Stimulated activated CD8-positive, alpha-beta memory T cell treated with anti-CD3 and anti-CD28 coated beads, Interleukin-2, amount 100 ng/mL, for 48 hours (primary cell): ENCODE data around the gene PYGO2.

Source experiments
- DNase-seq, 2 donors: peaks; one replicate each; pipeline ENCODE4 v3.0.0-alpha.2; 2020; ENCODE audit warnings: low read depth in 2 of 2

Gene PYGO2

DNA sequence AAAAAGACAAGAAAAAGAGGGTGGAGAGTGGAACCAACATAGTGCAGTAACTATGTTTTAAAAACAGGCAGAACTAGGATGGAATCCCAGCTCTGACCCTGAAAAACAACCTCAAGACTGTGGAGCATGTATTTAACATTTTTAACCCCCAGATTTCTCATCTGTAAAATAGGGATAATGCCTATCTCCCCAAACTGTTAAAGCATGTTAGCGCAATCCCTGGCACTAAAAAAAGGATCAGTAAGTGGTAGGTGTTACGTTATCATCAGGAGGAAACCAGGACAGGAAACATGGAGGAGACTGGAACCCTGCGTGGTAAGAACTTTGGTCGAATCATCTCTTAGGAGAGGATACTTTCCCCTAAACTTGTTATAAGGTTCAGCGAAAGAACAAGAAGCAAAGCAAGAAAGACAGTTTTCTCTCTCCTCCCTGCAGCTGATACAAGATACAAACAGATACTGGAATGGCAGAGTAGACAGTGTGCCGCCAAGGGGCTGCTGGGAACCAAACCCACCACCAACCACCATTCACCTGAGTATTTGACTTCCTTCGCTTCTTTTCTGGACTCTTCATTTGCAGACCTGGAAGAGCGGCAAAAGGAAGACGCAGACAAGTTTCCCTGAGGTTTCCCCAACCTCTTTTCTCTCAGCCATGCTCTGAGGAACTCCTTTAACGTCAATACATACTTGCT, 991 bp downstream of the PYGO2 start:
- DNase-seq: no peak

- no peak for DNase-seq
These were observed 2.2 kb downstream of the PYGO2 start for GRCh38 chr1:154959426-154959780.

- DNase-seq: no peak
These were observed 2.7 kb downstream of the PYGO2 start for GRCh38 chr1:154958681-154959425.

- no peak for DNase-seq
These were observed 3.5 kb downstream of the PYGO2 start for GRCh38 chr1:154958036-154958435.

GRCh38 chr1:154957091-154957657, 4.4 kb downstream of the PYGO2 start:
- DNase-seq: no peak

DNA sequence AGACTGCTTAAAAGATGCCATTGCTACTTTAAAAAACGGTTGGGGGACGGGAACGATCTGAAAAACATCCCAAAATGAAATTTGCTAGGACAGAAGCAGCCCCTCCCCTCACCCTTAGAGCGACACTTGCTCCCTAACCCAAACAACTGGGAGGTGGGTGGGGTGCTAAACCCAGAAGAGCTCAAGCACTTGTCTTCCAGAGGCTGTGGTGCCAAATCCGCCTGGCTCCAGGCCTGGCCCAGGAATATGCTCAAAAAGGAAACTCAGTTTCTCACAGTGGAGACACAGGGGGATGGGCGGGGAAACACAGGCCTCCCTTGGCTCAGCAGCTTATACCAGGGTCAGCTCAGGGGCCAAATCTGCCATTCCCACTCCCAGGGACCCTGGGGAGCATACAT, 5.0 kb downstream of the PYGO2 start:
- DNase-seq: no peak

DNA sequence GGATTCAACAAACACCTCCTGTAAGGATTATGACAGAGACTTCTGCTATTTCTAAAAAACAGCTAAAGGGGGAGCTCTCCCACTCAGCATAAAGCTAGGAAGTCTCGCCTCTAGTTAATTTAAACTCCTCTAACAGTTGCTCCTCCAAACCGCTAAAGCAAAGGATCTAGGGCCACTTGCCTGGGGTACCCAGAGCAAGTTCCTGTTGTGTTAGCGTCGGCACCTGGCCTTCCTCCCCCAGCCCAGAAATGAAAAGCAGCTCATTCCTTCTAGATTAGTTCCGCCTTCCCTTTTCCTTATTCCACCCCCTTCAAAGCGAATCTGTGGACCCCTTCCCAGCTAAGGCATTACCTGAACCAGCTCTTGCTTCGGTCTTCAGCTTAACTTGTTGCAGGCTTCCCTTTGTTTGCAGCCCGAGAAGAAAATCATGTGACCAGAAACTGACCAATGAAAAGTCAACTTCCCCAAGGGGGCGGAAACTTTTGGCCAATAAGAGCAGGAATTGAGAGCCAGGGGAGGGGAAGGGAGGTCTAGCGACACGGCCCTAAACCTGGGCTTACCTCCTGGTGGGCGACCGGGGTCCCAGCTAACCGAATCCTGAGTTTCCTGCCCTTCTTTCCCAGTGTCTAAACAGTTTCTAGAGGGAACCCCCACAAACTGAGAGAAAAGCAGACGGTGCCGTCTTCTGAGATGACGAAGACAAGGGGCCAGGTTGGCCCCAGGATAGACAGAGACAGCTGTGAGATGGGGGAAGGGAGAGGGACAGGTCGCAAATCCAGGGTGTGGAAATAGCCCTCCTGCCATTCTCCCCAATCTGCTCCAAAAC, 5.7 kb downstream of the PYGO2 start, which contains the start of gene PBXIP1:
PBXIP1 (minus strand) TSS at position 382 of the 826 bp plus-strand sequence. CDS start 2,378 bp downstream, outside the sequence.
- DNase-seq: peak; percentile 27 to 58

DNA sequence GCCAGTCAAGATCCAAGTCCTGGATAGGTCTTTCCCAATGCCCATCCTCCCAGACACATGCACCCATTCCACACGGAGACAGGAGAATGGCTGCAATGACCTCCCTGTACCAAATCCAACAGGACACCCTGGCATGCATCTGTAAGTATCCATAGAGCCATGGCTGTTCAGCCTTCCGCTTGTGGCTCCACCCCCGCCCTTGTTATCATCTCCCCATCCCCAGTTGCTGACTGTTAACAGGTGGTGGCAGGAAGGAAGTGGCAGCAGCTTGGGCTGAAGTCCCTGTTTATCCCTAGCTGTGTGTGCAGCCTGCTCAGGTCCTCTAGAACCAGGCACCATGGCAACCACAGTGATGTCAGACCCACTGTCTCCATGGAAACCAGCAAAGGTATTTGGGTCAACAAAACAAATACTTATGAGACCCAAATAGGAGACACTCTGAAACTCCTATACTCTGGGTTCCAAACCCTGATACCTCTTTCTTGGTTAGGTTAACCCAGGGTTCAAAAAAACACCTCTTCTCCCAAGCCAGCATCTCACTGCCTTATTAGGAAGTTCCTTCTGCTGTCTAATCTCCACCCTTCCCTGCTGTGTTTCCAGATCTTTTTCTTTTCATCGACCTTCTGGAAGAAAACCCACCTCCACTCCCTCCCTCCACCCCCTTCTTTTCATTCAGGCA, 6.4 kb downstream of the PYGO2 start:
- DNase-seq: peak; percentile 52 to 62

- DNase-seq: no peak
These were observed 7.0 kb downstream of the PYGO2 start for GRCh38 chr1:154954541-154954940.

DNA sequence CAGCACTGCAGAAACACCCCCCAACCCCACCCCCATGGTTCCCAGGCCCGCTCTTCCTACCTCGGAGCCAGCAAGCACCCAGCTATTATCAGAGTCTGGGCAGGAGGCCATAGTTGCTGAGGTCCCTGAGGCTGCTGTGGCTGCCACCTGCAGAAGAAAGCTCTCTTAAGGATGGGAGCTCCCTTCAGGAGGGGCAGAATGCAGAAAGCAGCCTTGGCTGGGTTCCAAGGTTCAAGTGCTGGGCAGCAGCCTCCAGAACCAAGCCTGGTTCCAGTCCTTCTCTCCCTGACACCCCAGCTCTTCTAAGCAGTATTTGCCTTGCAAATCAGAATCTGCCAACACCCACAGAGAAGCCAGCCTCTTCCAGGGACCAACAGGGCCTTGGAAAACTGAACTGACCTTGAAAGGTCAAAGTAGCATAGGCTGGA, 8.0 kb downstream of the PYGO2 start:
- no peak for DNase-seq

DNA sequence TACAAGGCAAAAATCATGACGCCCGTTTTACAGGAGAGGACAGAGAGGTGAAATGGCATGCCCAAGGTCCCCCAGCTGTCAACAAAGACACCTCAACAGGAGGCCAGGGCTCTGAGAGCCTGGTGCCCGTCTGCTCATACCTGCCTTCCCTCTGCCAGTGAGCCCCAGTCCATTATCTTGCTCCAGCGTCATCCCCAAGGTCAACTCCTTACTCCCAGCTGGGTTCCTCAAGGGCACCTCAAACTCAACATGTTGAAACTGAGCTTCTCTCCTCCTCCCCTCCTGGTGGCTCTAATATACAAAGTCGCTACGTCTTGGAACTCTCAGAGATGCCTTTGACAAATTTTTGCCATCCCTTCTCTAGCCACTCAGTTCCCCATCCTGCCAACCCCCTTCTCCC, 8.9 kb downstream of the PYGO2 start:
- DNase-seq: no peak

- DNase-seq: peak; percentile 30 to 47
These were observed 9.5 kb downstream of the PYGO2 start for GRCh38 chr1:154951901-154952657.

- no peak for DNase-seq
These were observed 13.5 kb downstream of the PYGO2 start for GRCh38 chr1:154948079-154948478.

DNA sequence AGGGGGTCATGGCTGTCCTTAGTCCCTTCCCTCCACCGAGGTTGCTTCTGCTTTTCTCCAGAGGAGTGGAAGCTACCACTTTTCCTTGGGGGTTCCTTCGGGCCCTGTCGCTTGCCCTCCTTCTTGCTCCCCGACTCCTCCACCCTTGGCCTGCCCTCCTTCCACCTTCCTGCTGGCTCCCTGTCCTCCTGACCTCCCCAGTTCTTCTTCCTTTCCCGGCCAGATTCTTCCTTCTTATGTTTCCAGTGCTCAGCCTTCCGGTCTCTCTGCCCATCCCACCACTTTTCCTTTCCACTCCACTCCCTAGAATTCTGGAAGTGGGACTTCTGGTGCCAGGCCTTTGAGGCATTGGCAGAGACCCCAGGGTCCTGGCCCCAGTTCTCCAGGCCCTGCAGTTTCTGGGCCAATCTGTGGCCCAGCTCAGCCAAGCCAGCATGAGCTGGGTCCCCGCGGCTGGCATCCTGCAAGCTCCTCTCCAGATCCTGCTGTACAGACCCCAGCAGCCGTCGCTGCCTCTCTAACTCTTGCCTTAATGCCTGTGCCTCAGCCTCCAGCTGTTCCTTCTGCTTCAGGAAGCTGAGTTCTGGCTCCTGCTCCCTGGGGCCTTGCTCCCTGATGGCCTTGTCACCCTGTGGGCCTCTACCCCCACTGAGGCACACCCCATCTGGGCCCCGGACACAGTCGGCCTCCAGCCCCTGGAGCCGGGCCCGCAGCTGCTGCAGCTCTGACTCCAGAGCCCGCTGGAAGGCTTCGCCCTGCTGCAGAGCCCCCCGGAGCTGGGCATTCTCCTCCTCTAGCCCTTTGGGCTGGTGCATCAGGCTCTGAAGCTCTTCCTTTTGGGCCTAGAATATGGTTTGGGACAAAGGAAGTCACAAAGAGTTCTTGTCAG, 15.4 kb downstream of the PYGO2 start:
- no peak for DNase-seq

DNA sequence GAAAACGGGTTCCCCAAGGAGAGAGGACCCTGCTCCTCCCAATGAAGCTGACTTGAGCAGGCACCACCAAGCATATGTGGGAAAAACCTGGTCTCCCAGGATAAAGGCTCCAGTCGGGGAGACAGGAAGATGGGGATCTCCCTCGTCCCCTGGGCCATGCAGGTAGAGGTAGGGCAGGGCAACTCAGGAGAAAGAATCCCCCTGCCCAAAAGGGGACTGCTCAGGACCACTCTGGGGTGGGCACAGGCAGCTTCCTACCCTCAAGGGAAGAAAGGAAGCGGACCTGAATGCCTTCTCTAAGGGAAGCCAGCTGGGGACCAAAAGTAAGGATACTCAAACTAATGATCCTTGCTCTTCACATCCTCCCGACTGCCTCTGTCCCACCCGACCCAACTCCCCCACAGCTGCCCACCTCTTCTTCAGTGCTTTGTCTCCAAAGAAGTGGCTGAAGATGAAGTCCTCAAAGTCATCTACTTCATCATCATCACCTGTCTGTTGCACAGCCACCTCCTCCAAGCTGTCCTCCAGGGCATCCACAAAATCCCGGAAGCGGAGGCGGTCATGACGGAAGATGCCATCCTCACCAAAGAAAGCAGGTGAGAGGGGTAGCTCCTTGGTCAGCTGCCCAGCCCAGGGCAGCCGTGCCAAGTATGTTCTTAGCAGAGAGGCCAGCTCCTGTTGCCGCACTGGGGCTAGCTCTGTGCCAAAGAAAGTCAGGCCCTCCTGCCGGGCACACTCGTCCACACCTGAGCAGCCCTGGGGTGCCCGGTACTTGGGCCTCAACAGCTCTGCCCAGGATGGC, 16.2 kb downstream of the PYGO2 start:
- DNase-seq: no peak

- DNase-seq: no peak
These were observed 17.0 kb downstream of the PYGO2 start for GRCh38 chr1:154944401-154945159.

GRCh38 chr1:154943649-154944400, 17.8 kb downstream of the PYGO2 start:
- DNase-seq: no peak
